D721Med (cell line): Measurements from ENCODE around the gene AGXT.

Source experiments
- DNase-seq: peaks from one replicate; pipeline ENCODE4 v3.0.0; 2011; ENCODE audit warnings: low spot score; ENCODE audit not compliant: insufficient read length
- FAIRE-seq: peaks from 2 replicates; lab custom pipeline; 2011; peaks lifted over from hg19 to GRCh38; lab: Jason Lieb, UNC
- TF ChIP-seq, protein P1 (sequence below): IDR thresholded peaks from 2 replicates; pipeline ENCODE4 v1.5.1; 2012; ENCODE audit warnings: mild to moderate bottlenecking, control low read depth; ENCODE audit not compliant: insufficient read depth; ENCODE audit errors: missing control alignments

AGXT gene

GRCh38 chr2:240925191-240925567 is 56.6 kb downstream of the AGXT start:
- TF ChIP-seq, protein P1, sequence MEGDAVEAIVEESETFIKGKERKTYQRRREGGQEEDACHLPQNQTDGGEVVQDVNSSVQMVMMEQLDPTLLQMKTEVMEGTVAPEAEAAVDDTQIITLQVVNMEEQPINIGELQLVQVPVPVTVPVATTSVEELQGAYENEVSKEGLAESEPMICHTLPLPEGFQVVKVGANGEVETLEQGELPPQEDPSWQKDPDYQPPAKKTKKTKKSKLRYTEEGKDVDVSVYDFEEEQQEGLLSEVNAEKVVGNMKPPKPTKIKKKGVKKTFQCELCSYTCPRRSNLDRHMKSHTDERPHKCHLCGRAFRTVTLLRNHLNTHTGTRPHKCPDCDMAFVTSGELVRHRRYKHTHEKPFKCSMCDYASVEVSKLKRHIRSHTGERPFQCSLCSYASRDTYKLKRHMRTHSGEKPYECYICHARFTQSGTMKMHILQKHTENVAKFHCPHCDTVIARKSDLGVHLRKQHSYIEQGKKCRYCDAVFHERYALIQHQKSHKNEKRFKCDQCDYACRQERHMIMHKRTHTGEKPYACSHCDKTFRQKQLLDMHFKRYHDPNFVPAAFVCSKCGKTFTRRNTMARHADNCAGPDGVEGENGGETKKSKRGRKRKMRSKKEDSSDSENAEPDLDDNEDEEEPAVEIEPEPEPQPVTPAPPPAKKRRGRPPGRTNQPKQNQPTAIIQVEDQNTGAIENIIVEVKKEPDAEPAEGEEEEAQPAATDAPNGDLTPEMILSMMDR, result no peak
- FAIRE-seq, result no peak
- DNase-seq, result no peak

GRCh38 chr2:240925568-240926515 is 57.2 kb downstream of the AGXT start:
- FAIRE-seq, result no peak
- no peak for DNase-seq
- TF ChIP-seq, protein P1, result no peak

- no peak for FAIRE-seq
- TF ChIP-seq, protein P1, result no peak
- DNase-seq, result no peak
These were observed 58.1 kb downstream of the AGXT start for GRCh38 chr2:240926516-240927389.

GRCh38 chr2:240927390-240927781 is 58.8 kb downstream of the AGXT start:
- DNase-seq (no peak), FAIRE-seq (no peak)
- TF ChIP-seq, protein P1, result no peak

DNA sequence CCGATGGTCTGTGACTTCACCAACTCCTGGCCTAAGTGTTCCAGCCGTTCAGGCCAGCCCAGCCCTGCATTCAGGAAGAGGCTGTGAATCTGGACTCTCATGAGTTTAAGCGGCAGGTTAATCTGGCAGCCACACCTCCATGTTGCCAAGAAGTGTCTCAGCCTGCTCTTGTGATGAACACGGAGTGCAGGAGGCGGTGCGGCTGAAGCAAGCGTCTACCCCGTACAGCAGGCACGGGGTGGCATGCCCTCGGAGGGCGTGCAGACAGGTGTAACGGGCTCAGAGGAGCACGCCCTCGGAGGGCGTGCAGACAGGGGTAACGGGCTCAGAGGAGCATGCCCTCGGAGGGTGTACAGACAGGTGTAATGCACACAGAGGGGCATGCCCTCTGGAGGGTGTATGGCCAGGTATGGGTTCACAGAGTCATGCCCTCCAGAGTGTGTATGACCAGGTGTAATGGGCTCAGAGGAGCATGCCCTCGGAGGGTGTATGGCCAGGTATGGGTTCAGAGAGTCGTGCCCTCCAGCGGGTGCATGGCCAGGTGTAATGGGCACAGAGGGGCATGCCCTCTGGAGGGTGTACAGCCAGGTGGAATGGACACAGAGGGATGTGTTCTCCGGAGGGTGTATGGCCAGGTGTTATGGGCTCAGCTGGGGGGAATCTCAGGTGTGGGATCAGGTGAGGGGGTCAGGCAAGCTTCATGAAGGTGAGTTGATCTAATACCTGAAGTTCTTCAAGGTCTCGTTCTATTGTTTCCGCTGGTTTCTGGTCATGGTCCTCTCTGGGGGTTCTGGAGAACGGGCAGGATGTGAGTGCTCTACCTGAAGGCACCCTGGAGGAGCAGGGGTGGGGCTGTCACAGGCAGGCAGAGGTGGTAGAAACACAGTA is 60.1 kb downstream of the AGXT start:
- DNase-seq (no peak), FAIRE-seq (no peak)
- TF ChIP-seq, protein P1, result no peak

DNA sequence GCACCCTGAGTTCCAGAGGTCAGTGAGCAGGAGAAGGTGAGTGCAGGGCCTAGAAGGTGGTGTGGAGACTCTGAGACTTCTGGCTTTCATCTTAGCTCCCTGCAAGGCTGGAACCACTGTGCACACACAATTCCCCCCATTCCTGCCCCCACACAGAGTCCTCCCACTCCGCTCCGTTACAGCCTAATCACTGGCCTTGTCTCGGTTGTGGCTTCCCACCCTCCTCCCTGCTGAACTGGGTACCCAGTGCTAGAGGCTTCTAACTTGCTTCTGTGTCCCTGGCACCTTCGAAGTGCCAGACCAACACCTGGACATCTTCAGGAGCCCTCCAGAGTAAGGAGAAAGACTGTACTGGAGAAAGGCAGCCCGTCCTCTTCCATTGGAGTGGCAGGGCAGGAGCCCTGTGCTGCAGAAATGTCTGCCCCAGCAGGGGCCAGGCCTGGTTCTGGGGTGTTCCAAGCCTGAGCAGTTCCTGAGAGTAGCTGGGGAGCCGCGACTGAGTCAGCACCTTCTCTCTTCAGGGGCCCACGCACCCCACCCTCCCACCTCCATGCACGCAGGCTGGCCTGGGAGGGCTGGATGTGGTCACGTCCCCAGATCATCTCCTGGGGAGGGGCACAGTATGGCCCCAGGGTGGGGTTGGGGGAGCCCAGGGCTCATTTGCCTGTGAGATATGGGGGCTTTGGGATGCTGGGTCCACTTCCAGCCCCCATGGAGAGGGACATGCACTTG is 60.9 kb downstream of the AGXT start:
- DNase-seq, result no peak
- no peak for FAIRE-seq
- TF ChIP-seq, protein P1, result no peak
